Astrocyte of the spinal cord (primary cell): ENCODE data around the gene ULK3.

ENCODE experiments used
- DNase-seq: peaks from one replicate; pipeline ENCODE4 v3.0.0; 2011; ENCODE audit warnings: low read depth, low spot score
- H3K4me3 ChIP-seq: 2 replicates; pipeline ENCODE4 v1.5.1; 2011; ENCODE audit warnings: low read depth, mild to moderate bottlenecking, low read length, moderate library complexity
- CTCF ChIP-seq: IDR thresholded peaks from 2 replicates; pipeline ENCODE4 v1.5.1; 2012; ENCODE audit warnings: low read depth, mild to moderate bottlenecking, low read length, inconsistent platforms
- in situ Hi-C: cut with HindIII; loops from 2 replicates; pipeline ENCODE4 v1.10.0; 2017; ENCODE audit warnings: low sequenced_read_pairs

The ULK3 gene

GRCh38 chr15:74799255-74799855, 43.6 kb downstream of the ULK3 start:
- H3K4me3 ChIP-seq, result no peak overlapping the region
- in situ Hi-C loops, result no loop called here
- no peak for DNase-seq
- no peak for TF ChIP-seq CTCF

- no peak for TF ChIP-seq CTCF
- no peak overlapping the region for H3K4me3 ChIP-seq
- no peak for DNase-seq
- in situ Hi-C loops, result no loop called here
These were observed 44.3 kb downstream of the ULK3 start for GRCh38 chr15:74798388-74799254.

- H3K4me3 ChIP-seq, result no peak overlapping the region
- no peak for DNase-seq
- in situ Hi-C loops, result no loop called here
- TF ChIP-seq CTCF, result no peak
These were observed 46.9 kb downstream of the ULK3 start for GRCh38 chr15:74795966-74796625.

GRCh38 chr15:74794970-74795349, 48.0 kb downstream of the ULK3 start:
- no peak for TF ChIP-seq CTCF
- no peak overlapping the region for H3K4me3 ChIP-seq
- no peak for DNase-seq
- in situ Hi-C loops, result no loop called here

GRCh38 chr15:74794248-74794969, 48.5 kb downstream of the ULK3 start:
- no peak for TF ChIP-seq CTCF
- in situ Hi-C loops, result no loop called here
- no peak overlapping the region for H3K4me3 ChIP-seq
- no peak for DNase-seq
